GF-D8 (cell line): ENCODE results near the gene CCDC85C.

Experiments used
- DNase-seq: peaks from one replicate; lab custom pipeline; 2025; lab: John Stamatoyannopoulos, UW

CCDC85C gene

GRCh38 chr14:99556134-99556791 lies 47.7 kb downstream of the CCDC85C start:
- no peak for DNase-seq

- no peak for DNase-seq
These were observed 49.1 kb downstream of the CCDC85C start for GRCh38 chr14:99554757-99555531.

GRCh38 chr14:99554184-99554583 lies 49.8 kb downstream of the CCDC85C start:
- DNase-seq = no peak

- no peak for DNase-seq
These were observed 51.3 kb downstream of the CCDC85C start for GRCh38 chr14:99552572-99553216.

GRCh38 chr14:99552021-99552553 lies 51.9 kb downstream of the CCDC85C start:
- no peak for DNase-seq

GRCh38 chr14:99551034-99551922 lies 52.7 kb downstream of the CCDC85C start:
- DNase-seq = no peak

- DNase-seq = no peak
These were observed 53.5 kb downstream of the CCDC85C start for GRCh38 chr14:99550387-99550992.

GRCh38 chr14:99549684-99550083 lies 54.3 kb downstream of the CCDC85C start:
- no peak for DNase-seq

GRCh38 chr14:99548871-99549515 lies 55.0 kb downstream of the CCDC85C start:
- no peak for DNase-seq

- DNase-seq = no peak
These were observed 55.8 kb downstream of the CCDC85C start for GRCh38 chr14:99548255-99548654.

- DNase-seq = no peak
These were observed 57.6 kb downstream of the CCDC85C start for GRCh38 chr14:99546234-99546879.

- no peak for DNase-seq
These were observed 58.4 kb downstream of the CCDC85C start for GRCh38 chr14:99545586-99545985.

GRCh38 chr14:99544991-99545390 lies 59.0 kb downstream of the CCDC85C start:
- no peak for DNase-seq

GRCh38 chr14:99543985-99544384 lies 60.0 kb downstream of the CCDC85C start:
- DNase-seq = no peak

GRCh38 chr14:99543370-99543769 lies 60.6 kb downstream of the CCDC85C start:
- DNase-seq = no peak

- DNase-seq = no peak
These were observed 61.4 kb downstream of the CCDC85C start for GRCh38 chr14:99542566-99542965.

GRCh38 chr14:99541677-99542470 lies 62.1 kb downstream of the CCDC85C start:
- DNase-seq = no peak

- no peak for DNase-seq
These were observed 62.8 kb downstream of the CCDC85C start for GRCh38 chr14:99541211-99541610.
